HG02870 (cell line): ENCODE results near the gene SYNE1.
"Not testable (repeated sequence)": the region's sequence is repeated elsewhere in the genome, so short reads cannot be mapped to it uniquely, and the experiment has no call there.

Source experiments
- ATAC-seq: cut with Tn5 transposase; IDR thresholded peaks from one replicate; pipeline ENCODE4 v1.9.1; 2021; ENCODE audit warnings: mild to moderate bottlenecking, moderate library complexity; ENCODE audit not compliant: unreplicated experiment

The SYNE1 gene

DNA sequence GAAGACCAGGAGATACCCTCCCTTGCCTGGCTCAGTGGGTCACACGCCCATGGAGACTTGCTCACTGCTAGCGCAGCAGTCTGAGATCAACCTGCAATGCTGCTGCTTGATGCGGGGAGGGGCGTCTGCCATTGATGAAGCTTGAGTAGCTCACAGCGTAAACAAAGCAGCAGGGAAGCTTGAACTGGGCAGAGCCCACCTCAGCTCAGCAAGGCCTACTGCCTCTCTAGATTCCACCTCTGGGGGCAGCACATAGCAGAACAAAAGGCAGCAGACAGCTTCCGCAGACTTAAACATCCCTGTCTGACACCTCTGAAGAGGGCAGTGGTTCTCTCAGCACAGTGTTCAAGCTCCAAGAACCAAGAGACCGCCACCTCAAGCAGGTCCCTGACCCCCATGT, 558.4 kb downstream of the SYNE1 start:
- no peak for ATAC-seq

GRCh38 chr6:152078001-152078400, 559.2 kb downstream of the SYNE1 start:
- ATAC-seq: no peak

GRCh38 chr6:152076242-152076641, 560.9 kb downstream of the SYNE1 start:
- not testable (repeated sequence) for ATAC-seq

GRCh38 chr6:152071843-152072242, 565.3 kb downstream of the SYNE1 start:
- ATAC-seq: no peak
